ENCODE results near the gene SH3GLB1. TPM values are rescaled to one million over a fixed set of nuclear protein-coding genes. Genes with fewer than 3 reads are reported as not detected.

SH3GLB1 gene
- total and polyA plus RNA-seq, 9 of the 15 experiments (the other 6 are each of a cell fraction or from before 2014, with no cell fraction given): 8.6 to 34.2 (median 24.2) TPM

DNA sequence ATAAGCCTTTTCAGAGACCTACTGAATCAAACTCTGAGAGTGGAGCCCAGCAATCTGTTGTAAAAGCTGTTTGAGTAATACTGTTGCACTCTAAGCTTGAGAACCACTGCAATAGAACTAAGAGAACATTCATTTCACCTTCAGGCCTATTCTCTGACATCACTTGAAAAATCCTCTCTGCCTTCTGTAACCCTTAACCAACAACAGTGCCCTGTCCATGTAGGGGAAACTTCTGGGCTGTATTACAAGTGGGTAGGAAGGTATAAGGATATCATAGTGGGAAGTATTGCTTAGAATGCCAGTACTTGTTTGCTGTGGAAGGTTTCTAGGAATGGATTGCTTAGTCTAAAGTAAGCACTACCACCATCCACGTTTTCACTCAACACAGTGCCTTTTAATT lies 42.9 kb downstream of the SH3GLB1 start:
- Histone ChIP-seq H3K9me3 (replicated peaks; ENCODE audit: control insufficient read depth, insufficient read depth, low read depth, low read length) (no peaks in the 10 kb centered on the region), H3K27ac (ENCODE audit: extremely low read depth, low read depth, low read length) (no peak overlapping the region), H3K36me3 (ENCODE audit: control insufficient read depth, insufficient read depth, low read length) (peaks cover 21% of the 10 kb centered on the region; the same call in 2 of the 3 replicates), H3K9ac (ENCODE audit: insufficient read depth in 1 of 2, low read depth in 2 of 2, low read length in 2 of 2) (no peak overlapping the region), H3K27me3 (ENCODE audit: control insufficient read depth in 2 of 2, insufficient read depth in 2 of 2, low read length in 2 of 2) (peaks cover 3 to 8% of the 10 kb centered on the region in 2 experiments; a peak in 4 of 5 replicates), H2AFZ (ENCODE audit: low read depth, low read length) (no peak overlapping the region), H3K4me1 (replicated peaks in 1 of 2; ENCODE audit: control insufficient read depth in 2 of 2, insufficient read depth in 2 of 2, low read length in 2 of 2) (no peaks in the 10 kb centered on the region), H3K9me1 (ENCODE audit: control insufficient read depth, insufficient read depth, low read length) (no peaks in the 10 kb centered on the region), H3K4me3 (no peak overlapping the region), H3K4me2 (ENCODE audit: insufficient read depth, low read length) (no peak overlapping the region), H3K79me2 (ENCODE audit: control insufficient read depth, insufficient read depth, low read length) (no peaks in the 10 kb centered on the region), H4K20me1 (replicated peaks; ENCODE audit: control insufficient read depth, insufficient read depth, low read length) (no peaks in the 10 kb centered on the region)
- in situ Hi-C loops (cut with MboI) (no loop called here), intact Hi-C loops (cut with micrococcal nuclease) (loop anchor here (10.0 kb wide), 1 partner anchor 163 kb away; no protein-coding TSS in a partner anchor)
- no peak for TF ChIP-seq ELF4 (CRISPR knock-in tag; IDR thresholded peaks at IDR 0.05)
- no peak for TF ChIP-seq MITF (IDR thresholded peaks at IDR 0.05)
- TF ChIP-seq, protein P1, sequence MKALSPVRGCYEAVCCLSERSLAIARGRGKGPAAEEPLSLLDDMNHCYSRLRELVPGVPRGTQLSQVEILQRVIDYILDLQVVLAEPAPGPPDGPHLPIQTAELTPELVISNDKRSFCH (CRISPR knock-in tag; IDR thresholded peaks at IDR 0.05): no peak
- TF ChIP-seq, protein P1 (tag; IDR thresholded peaks at IDR 0.05): no peak
- no peak for TF ChIP-seq NCOA4 (IDR thresholded peaks at IDR 0.05; ENCODE audit: partially characterized antibody)
- no peak for TF ChIP-seq FOXK2 (conservative IDR thresholded peaks at IDR 0.05 in 1 of 2, IDR thresholded peaks at IDR 0.05 in 1 of 2; ENCODE audit: low read depth in 2 of 2)
- TF ChIP-seq PCBP1 (IDR thresholded peaks at IDR 0.05; ENCODE audit: low read depth, low read length, poor library complexity, severe bottlenecking): no peak
- TF ChIP-seq MYBL2 (IDR thresholded peaks at IDR 0.05; ENCODE audit: low read depth): no peak
- no peak for TF ChIP-seq MYBL2 (CRISPR knock-in tag; IDR thresholded peaks at IDR 0.05; ENCODE audit: borderline replicate concordance)
- TF ChIP-seq, protein P2, sequence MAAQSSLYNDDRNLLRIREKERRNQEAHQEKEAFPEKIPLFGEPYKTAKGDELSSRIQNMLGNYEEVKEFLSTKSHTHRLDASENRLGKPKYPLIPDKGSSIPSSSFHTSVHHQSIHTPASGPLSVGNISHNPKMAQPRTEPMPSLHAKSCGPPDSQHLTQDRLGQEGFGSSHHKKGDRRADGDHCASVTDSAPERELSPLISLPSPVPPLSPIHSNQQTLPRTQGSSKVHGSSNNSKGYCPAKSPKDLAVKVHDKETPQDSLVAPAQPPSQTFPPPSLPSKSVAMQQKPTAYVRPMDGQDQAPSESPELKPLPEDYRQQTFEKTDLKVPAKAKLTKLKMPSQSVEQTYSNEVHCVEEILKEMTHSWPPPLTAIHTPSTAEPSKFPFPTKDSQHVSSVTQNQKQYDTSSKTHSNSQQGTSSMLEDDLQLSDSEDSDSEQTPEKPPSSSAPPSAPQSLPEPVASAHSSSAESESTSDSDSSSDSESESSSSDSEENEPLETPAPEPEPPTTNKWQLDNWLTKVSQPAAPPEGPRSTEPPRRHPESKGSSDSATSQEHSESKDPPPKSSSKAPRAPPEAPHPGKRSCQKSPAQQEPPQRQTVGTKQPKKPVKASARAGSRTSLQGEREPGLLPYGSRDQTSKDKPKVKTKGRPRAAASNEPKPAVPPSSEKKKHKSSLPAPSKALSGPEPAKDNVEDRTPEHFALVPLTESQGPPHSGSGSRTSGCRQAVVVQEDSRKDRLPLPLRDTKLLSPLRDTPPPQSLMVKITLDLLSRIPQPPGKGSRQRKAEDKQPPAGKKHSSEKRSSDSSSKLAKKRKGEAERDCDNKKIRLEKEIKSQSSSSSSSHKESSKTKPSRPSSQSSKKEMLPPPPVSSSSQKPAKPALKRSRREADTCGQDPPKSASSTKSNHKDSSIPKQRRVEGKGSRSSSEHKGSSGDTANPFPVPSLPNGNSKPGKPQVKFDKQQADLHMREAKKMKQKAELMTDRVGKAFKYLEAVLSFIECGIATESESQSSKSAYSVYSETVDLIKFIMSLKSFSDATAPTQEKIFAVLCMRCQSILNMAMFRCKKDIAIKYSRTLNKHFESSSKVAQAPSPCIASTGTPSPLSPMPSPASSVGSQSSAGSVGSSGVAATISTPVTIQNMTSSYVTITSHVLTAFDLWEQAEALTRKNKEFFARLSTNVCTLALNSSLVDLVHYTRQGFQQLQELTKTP (IDR thresholded peaks at IDR 0.05; ENCODE audit: low read depth in 1 of 2, partially characterized antibody in 2 of 2): no peak
- no peak for ATAC-seq
- no peak for FAIRE-seq
- BruUV-seq (replicated peaks): no TSS peak
- ChIA-PET POLR2A (interaction anchor here (1.0 kb wide), 1 partner anchor 39 kb away, joined by 3 read pairs; no protein-coding TSS in a partner anchor), CTCF (ENCODE audit: low intra/inter-chr PET ratio) (interaction anchor here (0.5 kb wide), 1 partner anchor 86 kb away, joined by 3 read pairs; no protein-coding TSS in a partner anchor)
- 8% methylated on average over 1 of the region's 1 CpG for WGBS (ENCODE audit: insufficient coverage, low coverage, missing lambda C conversion rate)
- DNase-seq (ENCODE audit: extremely low read depth in 1 of 4, low spot score in 3 of 4): no peak

Measured in K562 (cell line).